ENCODE measurements around the gene PCSK4. TPM values are rescaled to one million over a fixed set of nuclear protein-coding genes. Genes with fewer than 3 reads are reported as not detected.

PCSK4 gene
- total RNA-seq, 1 experiment from 2014 or later, result 11.1 TPM

DNA sequence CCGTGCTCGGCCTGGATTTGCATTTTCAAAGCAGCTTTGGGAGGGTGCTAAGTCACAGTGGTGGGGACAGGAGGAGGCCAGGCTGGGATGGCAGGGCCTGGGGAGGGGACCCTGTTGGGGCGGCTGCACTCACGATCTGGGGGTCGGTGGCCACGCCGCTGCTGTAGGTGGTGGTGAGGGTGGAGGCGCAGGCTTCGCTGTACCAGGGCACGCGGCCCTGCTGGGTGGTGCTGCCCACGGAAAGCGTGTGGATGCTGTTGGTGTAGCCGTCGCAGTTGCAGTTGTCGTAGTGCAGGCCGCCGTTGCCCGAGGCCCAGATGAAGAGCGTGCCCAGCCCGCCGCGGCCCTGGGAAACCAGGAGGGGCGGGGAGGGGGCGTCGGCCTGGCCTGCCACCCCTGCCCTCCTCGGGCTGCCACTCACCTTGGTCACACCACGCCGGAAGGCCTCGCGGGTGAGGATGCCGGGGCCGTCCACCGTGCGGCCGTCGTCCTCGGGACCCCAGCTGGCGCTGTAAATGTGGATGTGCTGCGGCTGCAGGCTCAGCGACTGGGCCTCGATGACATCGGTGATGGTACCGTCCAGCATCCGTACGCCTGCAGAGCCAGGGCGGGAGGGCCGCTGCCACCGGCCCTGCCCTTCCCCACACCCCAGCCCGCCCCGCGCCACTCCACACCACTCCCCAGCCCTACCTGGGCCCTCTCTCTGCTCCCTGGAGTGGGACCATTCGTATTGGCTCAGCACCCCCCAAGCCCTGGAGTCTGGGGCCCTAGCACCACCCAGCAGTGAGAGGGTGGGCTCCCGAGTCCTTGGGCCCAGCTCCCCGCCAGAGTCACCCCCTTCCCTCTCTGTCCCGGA is 3.2 kb downstream of the PCSK4 start:
- TF ChIP-seq, protein P1, sequence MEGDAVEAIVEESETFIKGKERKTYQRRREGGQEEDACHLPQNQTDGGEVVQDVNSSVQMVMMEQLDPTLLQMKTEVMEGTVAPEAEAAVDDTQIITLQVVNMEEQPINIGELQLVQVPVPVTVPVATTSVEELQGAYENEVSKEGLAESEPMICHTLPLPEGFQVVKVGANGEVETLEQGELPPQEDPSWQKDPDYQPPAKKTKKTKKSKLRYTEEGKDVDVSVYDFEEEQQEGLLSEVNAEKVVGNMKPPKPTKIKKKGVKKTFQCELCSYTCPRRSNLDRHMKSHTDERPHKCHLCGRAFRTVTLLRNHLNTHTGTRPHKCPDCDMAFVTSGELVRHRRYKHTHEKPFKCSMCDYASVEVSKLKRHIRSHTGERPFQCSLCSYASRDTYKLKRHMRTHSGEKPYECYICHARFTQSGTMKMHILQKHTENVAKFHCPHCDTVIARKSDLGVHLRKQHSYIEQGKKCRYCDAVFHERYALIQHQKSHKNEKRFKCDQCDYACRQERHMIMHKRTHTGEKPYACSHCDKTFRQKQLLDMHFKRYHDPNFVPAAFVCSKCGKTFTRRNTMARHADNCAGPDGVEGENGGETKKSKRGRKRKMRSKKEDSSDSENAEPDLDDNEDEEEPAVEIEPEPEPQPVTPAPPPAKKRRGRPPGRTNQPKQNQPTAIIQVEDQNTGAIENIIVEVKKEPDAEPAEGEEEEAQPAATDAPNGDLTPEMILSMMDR (IDR thresholded peaks at IDR 0.05 in 2 of 3, conservative IDR thresholded peaks at IDR 0.05 in 1 of 3; ENCODE audit: borderline replicate concordance in 1 of 3, insufficient read depth in 1 of 3, low read depth in 2 of 3, low read length in 2 of 3), result no peak
- TF ChIP-seq, protein P2, sequence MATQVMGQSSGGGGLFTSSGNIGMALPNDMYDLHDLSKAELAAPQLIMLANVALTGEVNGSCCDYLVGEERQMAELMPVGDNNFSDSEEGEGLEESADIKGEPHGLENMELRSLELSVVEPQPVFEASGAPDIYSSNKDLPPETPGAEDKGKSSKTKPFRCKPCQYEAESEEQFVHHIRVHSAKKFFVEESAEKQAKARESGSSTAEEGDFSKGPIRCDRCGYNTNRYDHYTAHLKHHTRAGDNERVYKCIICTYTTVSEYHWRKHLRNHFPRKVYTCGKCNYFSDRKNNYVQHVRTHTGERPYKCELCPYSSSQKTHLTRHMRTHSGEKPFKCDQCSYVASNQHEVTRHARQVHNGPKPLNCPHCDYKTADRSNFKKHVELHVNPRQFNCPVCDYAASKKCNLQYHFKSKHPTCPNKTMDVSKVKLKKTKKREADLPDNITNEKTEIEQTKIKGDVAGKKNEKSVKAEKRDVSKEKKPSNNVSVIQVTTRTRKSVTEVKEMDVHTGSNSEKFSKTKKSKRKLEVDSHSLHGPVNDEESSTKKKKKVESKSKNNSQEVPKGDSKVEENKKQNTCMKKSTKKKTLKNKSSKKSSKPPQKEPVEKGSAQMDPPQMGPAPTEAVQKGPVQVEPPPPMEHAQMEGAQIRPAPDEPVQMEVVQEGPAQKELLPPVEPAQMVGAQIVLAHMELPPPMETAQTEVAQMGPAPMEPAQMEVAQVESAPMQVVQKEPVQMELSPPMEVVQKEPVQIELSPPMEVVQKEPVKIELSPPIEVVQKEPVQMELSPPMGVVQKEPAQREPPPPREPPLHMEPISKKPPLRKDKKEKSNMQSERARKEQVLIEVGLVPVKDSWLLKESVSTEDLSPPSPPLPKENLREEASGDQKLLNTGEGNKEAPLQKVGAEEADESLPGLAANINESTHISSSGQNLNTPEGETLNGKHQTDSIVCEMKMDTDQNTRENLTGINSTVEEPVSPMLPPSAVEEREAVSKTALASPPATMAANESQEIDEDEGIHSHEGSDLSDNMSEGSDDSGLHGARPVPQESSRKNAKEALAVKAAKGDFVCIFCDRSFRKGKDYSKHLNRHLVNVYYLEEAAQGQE (IDR thresholded peaks at IDR 0.05; ENCODE audit: low read depth), result no peak
- no peak for TF ChIP-seq EGR1 (IDR thresholded peaks at IDR 0.05; ENCODE audit: low read depth)
- TF ChIP-seq ZFX (IDR thresholded peaks at IDR 0.05), result no peak
- TF ChIP-seq POLR2A (IDR thresholded peaks at IDR 0.05; ENCODE audit: borderline replicate concordance, extremely low read depth, insufficient read depth, insufficient read length), result no peak
- no peak for TF ChIP-seq EZH2phosphoT487 (IDR thresholded peaks at IDR 0.05; ENCODE audit: borderline replicate concordance)
- no peak for TF ChIP-seq SP1 (IDR thresholded peaks at IDR 0.05; ENCODE audit: low read depth)
- CTCF ChIA-PET, result no interaction called here
- BruUV-seq (replicated peaks), result no TSS peak
- Histone ChIP-seq H3K79me2 (ENCODE audit: insufficient read depth, low read length) (peaks cover 7% of the 10 kb centered on the region; the same call in 1 of the 2 replicates), H3K36me3 (ENCODE audit: control insufficient read depth in 1 of 2, insufficient read depth in 2 of 2, low read length in 2 of 2) (no peaks in the 10 kb centered on the region), H3K9me2 (ENCODE audit: insufficient read depth) (no peaks in the 10 kb centered on the region), H3K4me3 (replicated peaks in 1 of 2; ENCODE audit: low read depth in 1 of 2, low read length in 2 of 2) (no peak overlapping the region), H3K27ac (ENCODE audit: low read depth, low read length) (no peak overlapping the region; the same call in 1 of the 2 replicates), H3K27me3 (ENCODE audit: insufficient read depth, low read length) (no peaks in the 10 kb centered on the region), H3K4me2 (ENCODE audit: low read length) (no peak overlapping the region), H4K20me1 (ENCODE audit: insufficient read depth) (no peaks in the 10 kb centered on the region), H3K9me3 (ENCODE audit: control insufficient read depth in 1 of 2, insufficient read depth in 1 of 2, low read depth in 1 of 2, low read length in 2 of 2) (no peaks in the 10 kb centered on the region), H3K4me1 (ENCODE audit: control insufficient read depth in 1 of 2, insufficient read depth in 2 of 2, low read length in 2 of 2) (peaks cover 7 to 24% of the 10 kb centered on the region in 2 experiments), H2AFZ (ENCODE audit: low read depth, low read length, poor library complexity, severe bottlenecking) (no peak overlapping the region), H3K9ac (ENCODE audit: low read length) (no peak overlapping the region)
- POLR2A ChIA-PET, result no interaction called here
- intact Hi-C loops (cut with micrococcal nuclease), result no loop called here
- DNase-seq (ENCODE audit: low read depth, low spot score), result no peak
- no peak for ATAC-seq
- RAD21 ChIA-PET (ENCODE audit: low non-redundant PET in 1 of 2, low total read pairs in 2 of 2, uncharacterized antibody in 2 of 2, unreplicated experiment in 2 of 2), result no interaction called here
